Ishikawa (cell line): ENCODE data around the gene AEBP1.

Source experiments
- CEBPB ChIP-seq: IDR thresholded peaks from 2 replicates; pipeline ENCODE4 v1.6.1; 2012
- CREB1 ChIP-seq: IDR thresholded peaks from 2 replicates; pipeline ENCODE4 v1.6.1; 2012; ENCODE audit warnings: low read depth
- EGR1 ChIP-seq: IDR thresholded peaks from 2 replicates; pipeline ENCODE4 v1.6.1; 2012
- EP300 ChIP-seq: IDR thresholded peaks from 2 replicates; pipeline ENCODE4 v1.6.1; 2012; ENCODE audit warnings: borderline replicate concordance
- FOXM1 ChIP-seq: IDR thresholded peaks from 2 replicates; pipeline ENCODE4 v1.6.1; 2012; ENCODE audit warnings: low read depth, borderline replicate concordance
- MAX ChIP-seq: IDR thresholded peaks from 2 replicates; pipeline ENCODE4 v1.6.1; 2012
- NFIC ChIP-seq: IDR thresholded peaks from 2 replicates; pipeline ENCODE4 v1.6.1; 2012
- RAD21 ChIP-seq: IDR thresholded peaks from 2 replicates; pipeline ENCODE4 v1.6.1; 2012; ENCODE audit warnings: low read depth
- REST ChIP-seq: IDR thresholded peaks from 2 replicates; pipeline ENCODE4 v1.6.1; 2012; ENCODE audit warnings: low read depth, mild to moderate bottlenecking
- TAF1 ChIP-seq: IDR thresholded peaks from 2 replicates; pipeline ENCODE4 v1.6.1; 2012; ENCODE audit warnings: low read depth, mild to moderate bottlenecking
- TCF12 ChIP-seq: IDR thresholded peaks from 2 replicates; pipeline ENCODE4 v1.6.1; 2012; ENCODE audit warnings: low read depth
- TEAD4 ChIP-seq: IDR thresholded peaks from 2 replicates; pipeline ENCODE4 v1.6.1; 2012
- USF1 ChIP-seq: IDR thresholded peaks from 2 replicates; pipeline ENCODE4 v1.6.1; 2012
- YY1 ChIP-seq: IDR thresholded peaks from 2 replicates; pipeline ENCODE4 v1.6.1; 2012; ENCODE audit warnings: low read depth
- ZBTB7A ChIP-seq: IDR thresholded peaks from 2 replicates; pipeline ENCODE4 v1.6.1; 2012; ENCODE audit warnings: low read depth

AEBP1 gene

GRCh38 chr7:44151956-44152355 is 47.8 kb downstream of the AEBP1 start:
- TF ChIP-seq TAF1 (no peak), USF1 (no peak), FOXM1 (no peak), RAD21 (no peak), EGR1 (no peak), TCF12 (no peak), CEBPB (no peak), NFIC (no peak), ZBTB7A (no peak), EP300 (no peak), TEAD4 (no peak), YY1 (no peak), REST (no peak), CREB1 (no peak), MAX (no peak)

GRCh38 chr7:44152971-44153947 is 49.1 kb downstream of the AEBP1 start:
- peak; percentile 21; the same call in 1 of the 2 replicates for TF ChIP-seq RAD21
- no peak for TF ChIP-seq TCF12

- no peak for TF ChIP-seq REST
- no peak for TF ChIP-seq TAF1
- no peak for TF ChIP-seq RAD21
- no peak for TF ChIP-seq FOXM1
- TF ChIP-seq CREB1, result no peak
- no peak for TF ChIP-seq EP300
- TF ChIP-seq NFIC, result no peak
- no peak for TF ChIP-seq TEAD4
- TF ChIP-seq EGR1, result no peak
- TF ChIP-seq USF1, result no peak
- no peak for TF ChIP-seq YY1
Measured at GRCh38 chr7:44153948-44154335, 49.8 kb downstream of the AEBP1 start.

GRCh38 chr7:44154703-44155102 is 50.6 kb downstream of the AEBP1 start:
- no peak for TF ChIP-seq FOXM1
- TF ChIP-seq CEBPB, result no peak

- TF ChIP-seq TCF12, result no peak
- no peak for TF ChIP-seq TAF1
- no peak for TF ChIP-seq TEAD4
- TF ChIP-seq RAD21, result no peak
- no peak for TF ChIP-seq EP300
- no peak for TF ChIP-seq NFIC
- TF ChIP-seq CREB1, result no peak
- TF ChIP-seq YY1, result no peak
- TF ChIP-seq FOXM1, result no peak
- no peak for TF ChIP-seq USF1
Measured at GRCh38 chr7:44155191-44156185, 51.3 kb downstream of the AEBP1 start.
